Subcutaneous abdominal adipose tissue (tissue), 5 donors: Measurements from ENCODE around the gene MFN2.

ENCODE experiments used
- H3K27ac ChIP-seq: one replicate; pipeline ENCODE4 v1.7.0; 2013; ENCODE audit warnings: low read depth, mild to moderate bottlenecking, inconsistent platforms, low read length, moderate library complexity
- H3K27me3 ChIP-seq, 5 donors: one replicate each; pipeline ENCODE4 v1.7.0; 2013; ENCODE audit warnings: low read length in 5 of 5, inconsistent platforms in 1 of 5; ENCODE audit not compliant: control insufficient read depth in 5 of 5, insufficient read depth in 4 of 5
- H3K36me3 ChIP-seq, 5 donors: one replicate each; pipeline ENCODE4 v1.7.0; 2013; ENCODE audit warnings: low read length in 5 of 5; ENCODE audit not compliant: control insufficient read depth in 5 of 5, insufficient read depth in 5 of 5
- H3K4me1 ChIP-seq, 5 donors: one replicate each; pipeline ENCODE4 v1.7.0; 2013; ENCODE audit warnings: low read length in 5 of 5, mild to moderate bottlenecking in 3 of 5, moderate library complexity in 1 of 5; ENCODE audit not compliant: control insufficient read depth in 5 of 5, insufficient read depth in 5 of 5
- H3K4me3 ChIP-seq, 5 donors: one replicate each; pipeline ENCODE4 v1.7.0; 2013; ENCODE audit warnings: low read length in 5 of 5, low read depth in 1 of 5
- H3K9ac ChIP-seq, 5 donors: one replicate each; pipeline ENCODE4 v1.7.0; 2013; ENCODE audit warnings: low read length in 5 of 5, mild to moderate bottlenecking in 4 of 5, moderate library complexity in 3 of 5
- H3K9me3 ChIP-seq, 5 donors: one replicate each; pipeline ENCODE4 v1.7.0; 2013; ENCODE audit warnings: low read length in 5 of 5; ENCODE audit not compliant: control insufficient read depth in 5 of 5
- donor health status: healthy.
- donor health status: healthy.
- donor health status: healthy.
- donor health status: healthy.
- donor health status: healthy.

The MFN2 gene

DNA sequence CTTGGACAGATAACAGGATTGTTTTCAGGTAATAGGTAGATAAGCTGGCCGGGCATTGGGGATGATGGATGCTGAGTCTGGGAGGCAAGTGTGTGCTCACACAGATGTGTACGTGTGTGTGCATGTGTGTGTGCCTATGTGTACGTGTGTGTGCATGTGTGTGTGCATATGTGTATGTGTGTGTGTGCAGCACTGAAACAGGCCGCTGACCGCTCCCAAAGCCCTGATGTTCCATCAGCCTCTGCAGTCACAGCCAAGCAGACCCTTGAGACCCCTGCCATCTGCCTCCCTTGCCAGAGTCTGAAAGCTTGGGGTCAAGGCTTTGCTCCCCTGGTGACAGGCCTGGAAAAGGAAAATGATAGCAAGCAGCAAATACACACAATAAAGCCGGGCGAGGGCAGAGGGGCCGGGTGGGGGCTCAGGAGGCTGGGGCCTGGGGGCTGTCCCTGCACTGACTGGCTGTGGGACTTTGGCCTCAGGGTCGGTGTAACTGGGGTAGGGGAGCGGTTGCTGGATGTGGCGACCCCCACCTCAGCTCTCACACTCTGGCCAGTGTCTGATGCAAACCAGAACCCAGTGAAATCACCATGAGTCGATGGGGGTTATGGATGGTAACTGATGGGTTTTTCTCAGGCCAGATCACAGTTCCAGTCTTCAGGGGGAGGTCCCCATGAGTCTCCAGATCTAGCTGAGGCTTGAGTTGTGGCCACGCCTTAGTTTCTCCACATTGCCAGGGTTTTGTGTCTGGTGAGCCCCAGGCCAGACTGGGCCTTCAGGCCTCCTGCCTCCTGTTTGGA lies 73.7 kb downstream of the MFN2 start:
- Histone ChIP-seq H3K9me3 (peaks cover 0 to 3% (median 0%) of the 10 kb centered on the region in 5 donors), H3K36me3 (no peaks in the 10 kb centered on the region), H3K27me3 (no peaks in the 10 kb centered on the region), H3K4me3 (no peak overlapping the region), H3K27ac (no peak overlapping the region), H3K9ac (no peak overlapping the region), H3K4me1 (peaks cover 0 to 12% (median 6%) of the 10 kb centered on the region in 5 donors)

DNA sequence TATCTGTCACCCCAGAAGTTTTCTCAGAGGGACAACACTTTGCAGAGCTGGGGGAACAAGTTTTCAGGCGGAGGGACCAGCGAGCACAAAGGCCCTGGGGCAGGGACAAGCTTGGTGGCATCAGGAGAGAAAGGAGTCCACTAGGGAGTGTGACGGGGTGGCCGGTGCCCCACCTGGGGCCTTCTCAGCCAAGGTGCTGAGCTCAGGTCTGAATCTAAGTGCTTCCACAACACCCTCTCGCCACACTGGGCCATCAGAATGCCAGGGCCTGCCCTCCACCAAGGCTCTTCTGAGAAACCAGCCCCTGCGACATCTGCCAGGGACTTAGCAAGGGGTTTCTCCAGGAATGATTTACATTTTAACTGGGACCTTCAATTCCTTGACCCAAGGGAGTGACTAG lies 75.0 kb downstream of the MFN2 start:
- no peak overlapping the region for H3K9ac ChIP-seq
- H3K4me1 ChIP-seq: peaks cover 0 to 12% (median 6%) of the 10 kb centered on the region in 5 donors
- no peaks in the 10 kb centered on the region for H3K36me3 ChIP-seq
- no peak overlapping the region for H3K27ac ChIP-seq
- peaks cover 0 to 4% (median 0%) of the 10 kb centered on the region in 5 donors for H3K27me3 ChIP-seq
- peaks cover 0 to 3% (median 0%) of the 10 kb centered on the region in 5 donors for H3K9me3 ChIP-seq
- H3K4me3 ChIP-seq: no peak overlapping the region

DNA sequence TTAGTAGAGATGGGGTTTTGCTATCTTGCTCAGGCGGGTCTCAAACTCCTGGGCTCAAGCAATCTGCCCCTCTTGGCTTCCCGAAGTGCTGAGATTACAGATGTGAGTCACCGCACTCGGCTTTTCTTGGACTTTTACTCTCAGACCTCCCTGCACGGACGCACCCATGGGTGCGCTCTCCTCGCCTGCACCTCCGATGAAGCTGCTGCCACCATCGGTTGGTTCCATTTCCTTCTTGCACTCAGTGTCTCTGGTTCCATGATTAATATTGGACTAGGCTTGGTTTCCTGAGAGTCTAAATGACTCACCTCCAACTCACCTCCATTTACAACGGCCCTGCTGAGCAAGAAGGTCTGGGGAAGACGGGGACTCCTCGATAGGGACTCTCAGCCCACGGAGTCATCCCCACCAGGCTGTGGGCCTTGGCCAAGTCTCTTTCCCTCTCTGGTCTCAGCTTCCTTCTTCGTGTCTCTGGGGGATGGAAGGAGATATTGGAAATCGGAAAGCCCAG lies 76.1 kb downstream of the MFN2 start:
- peaks cover 0 to 12% (median 6%) of the 10 kb centered on the region in 5 donors for H3K4me1 ChIP-seq
- H3K27ac ChIP-seq: no peak overlapping the region
- no peaks in the 10 kb centered on the region for H3K36me3 ChIP-seq
- peaks cover 0 to 4% (median 0%) of the 10 kb centered on the region in 5 donors for H3K27me3 ChIP-seq
- H3K4me3 ChIP-seq: no peak overlapping the region
- H3K9ac ChIP-seq: no peak overlapping the region
- peaks cover 0 to 3% (median 0%) of the 10 kb centered on the region in 5 donors for H3K9me3 ChIP-seq

DNA sequence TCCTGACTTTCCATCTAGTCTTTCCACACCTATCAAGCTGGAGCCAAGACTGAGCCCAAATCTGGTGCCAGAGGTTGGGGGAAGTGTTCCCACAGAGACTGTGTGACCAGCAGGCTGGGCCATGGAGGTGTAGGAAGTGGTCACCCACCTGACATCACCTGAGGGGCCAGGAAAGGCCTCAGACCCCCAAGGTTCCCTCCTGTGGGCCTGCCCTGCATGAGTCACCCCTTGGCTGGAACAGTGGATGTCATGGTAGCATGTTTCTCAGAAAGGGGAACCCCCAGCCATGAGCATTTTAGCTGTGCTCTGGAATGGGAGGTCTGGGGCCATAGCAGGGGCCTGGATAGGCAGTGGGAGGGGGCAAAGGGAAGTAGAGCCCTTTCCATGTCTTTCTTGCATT lies 77.1 kb downstream of the MFN2 start:
- H3K9me3 ChIP-seq: peaks cover 0 to 3% (median 0%) of the 10 kb centered on the region in 5 donors

DNA sequence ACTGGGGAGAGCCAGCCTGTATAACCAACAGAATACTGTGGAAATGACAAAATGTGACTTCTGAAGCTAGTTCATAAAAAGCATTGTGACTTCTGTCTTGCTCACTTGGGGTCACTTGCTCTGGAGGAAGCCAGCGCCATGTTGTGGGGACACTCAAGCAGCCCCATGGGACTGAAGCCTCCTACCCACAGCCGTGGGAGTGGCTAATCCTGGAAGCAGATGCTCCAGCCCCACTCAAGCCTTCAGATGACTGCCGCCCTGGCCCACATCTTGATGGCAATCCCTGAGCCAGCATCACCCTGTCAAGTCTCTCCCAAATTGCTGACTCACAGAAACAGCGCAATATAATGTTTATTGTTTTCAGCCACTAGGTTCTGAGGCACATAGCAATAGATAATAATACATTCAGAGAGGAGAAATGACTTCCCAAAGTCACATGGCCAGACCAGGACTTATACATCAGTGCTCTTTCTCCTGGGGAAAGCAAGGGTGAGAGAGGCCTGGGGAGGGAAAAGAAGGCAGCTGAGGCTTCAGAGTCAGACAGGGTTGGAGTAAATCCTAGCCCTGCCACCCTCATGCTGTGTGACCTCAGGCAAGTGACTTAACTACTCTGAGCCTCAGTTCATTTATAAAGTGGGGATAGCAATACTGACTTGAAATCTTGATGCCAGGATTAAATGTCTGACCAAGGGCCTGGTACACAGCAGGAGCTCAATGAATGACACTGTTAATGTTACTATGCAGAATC lies 77.9 kb downstream of the MFN2 start:
- no peak overlapping the region for H3K27ac ChIP-seq
- H3K36me3 ChIP-seq: no peaks in the 10 kb centered on the region
- H3K27me3 ChIP-seq: peaks cover 0 to 13% (median 9%) of the 10 kb centered on the region in 5 donors
- H3K4me3 ChIP-seq: no peak overlapping the region
- H3K9me3 ChIP-seq: peaks cover 0 to 3% (median 0%) of the 10 kb centered on the region in 5 donors
- H3K9ac ChIP-seq: no peak overlapping the region
- peaks cover 0 to 7% (median 3%) of the 10 kb centered on the region in 5 donors for H3K4me1 ChIP-seq

More for the DNA sequence above, 77.1 kb downstream of the MFN2 start:
- Histone ChIP-seq H3K27ac (no peak overlapping the region), H3K4me3 (no peak overlapping the region), H3K4me1 (peaks cover 0 to 6% (median under 1%) of the 10 kb centered on the region in 5 donors), H3K27me3 (peaks cover 0 to 10% (median 4%) of the 10 kb centered on the region in 5 donors), H3K36me3 (no peaks in the 10 kb centered on the region), H3K9ac (no peak overlapping the region)

DNA sequence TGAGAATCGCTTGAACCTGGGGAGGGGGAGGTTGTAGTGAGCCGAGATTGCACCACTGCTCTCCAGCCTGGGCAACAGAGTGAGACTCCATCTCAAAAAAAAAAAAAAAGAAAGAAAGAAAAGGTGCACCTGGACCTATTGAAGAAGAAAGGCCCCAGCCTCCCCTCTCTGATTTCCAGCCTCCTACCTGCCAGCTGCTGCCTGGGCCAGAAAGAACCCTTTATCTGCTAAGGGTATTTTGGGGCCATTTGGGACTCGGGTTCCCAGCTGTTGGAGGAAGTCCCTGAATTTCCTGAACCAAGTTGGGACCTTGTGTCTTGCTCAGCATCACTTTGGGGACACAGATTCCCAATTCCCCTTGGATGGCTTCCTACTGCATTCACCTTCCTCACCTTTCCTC lies 79.0 kb downstream of the MFN2 start:
- H3K36me3 ChIP-seq: no peaks in the 10 kb centered on the region
- H3K4me1 ChIP-seq: peaks cover 0 to 10% (median 8%) of the 10 kb centered on the region in 5 donors
- no peak overlapping the region for H3K4me3 ChIP-seq
- no peak overlapping the region for H3K9ac ChIP-seq
- H3K27ac ChIP-seq: no peak overlapping the region
- peaks cover 0 to 3% (median 0%) of the 10 kb centered on the region in 5 donors for H3K9me3 ChIP-seq
- H3K27me3 ChIP-seq: peaks cover 8 to 24% (median 18%) of the 10 kb centered on the region in 5 donors

DNA sequence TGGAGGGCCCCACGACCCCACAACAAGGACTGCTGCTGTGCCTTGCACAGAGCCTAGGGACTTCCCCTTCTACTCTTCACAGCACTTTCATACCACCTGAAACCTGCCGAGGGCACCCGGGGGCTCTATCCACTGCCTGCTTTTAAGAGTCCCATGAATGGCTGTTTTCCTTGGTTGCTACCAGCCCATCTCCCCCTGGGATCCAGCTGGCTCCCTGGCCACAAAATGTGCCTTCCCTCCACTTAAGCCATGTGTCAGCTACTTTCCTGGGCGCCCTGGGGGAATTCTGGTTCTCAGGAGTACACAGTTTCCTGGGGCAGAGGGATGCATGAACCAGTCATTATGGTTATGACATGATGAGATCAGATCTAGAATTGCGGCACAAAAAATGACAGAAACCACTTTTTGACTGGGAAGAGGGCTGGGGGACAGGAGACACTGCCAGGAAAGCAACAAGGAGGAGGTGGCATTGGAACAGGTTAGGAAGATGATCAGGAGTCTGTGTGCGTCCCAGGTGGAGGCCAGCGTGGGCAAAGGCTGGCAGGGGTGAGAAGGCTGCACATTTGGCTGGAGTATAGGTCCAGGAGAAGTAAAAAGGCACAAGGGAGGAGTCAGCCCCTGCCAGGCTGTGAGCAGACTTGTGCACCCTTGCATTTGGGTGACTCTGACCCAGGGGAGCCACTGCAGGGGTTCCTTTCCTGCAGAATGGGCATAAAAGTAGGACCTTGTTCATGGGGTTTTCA lies 79.6 kb downstream of the MFN2 start:
- Histone ChIP-seq H3K36me3 (no peaks in the 10 kb centered on the region), H3K27ac (no peak overlapping the region), H3K4me3 (no peak overlapping the region), H3K27me3 (peaks cover 15 to 31% (median 25%) of the 10 kb centered on the region in 5 donors), H3K9ac (no peak overlapping the region), H3K4me1 (peaks cover 0 to 10% (median 8%) of the 10 kb centered on the region in 5 donors), H3K9me3 (peaks cover 0 to 3% (median 0%) of the 10 kb centered on the region in 5 donors)

DNA sequence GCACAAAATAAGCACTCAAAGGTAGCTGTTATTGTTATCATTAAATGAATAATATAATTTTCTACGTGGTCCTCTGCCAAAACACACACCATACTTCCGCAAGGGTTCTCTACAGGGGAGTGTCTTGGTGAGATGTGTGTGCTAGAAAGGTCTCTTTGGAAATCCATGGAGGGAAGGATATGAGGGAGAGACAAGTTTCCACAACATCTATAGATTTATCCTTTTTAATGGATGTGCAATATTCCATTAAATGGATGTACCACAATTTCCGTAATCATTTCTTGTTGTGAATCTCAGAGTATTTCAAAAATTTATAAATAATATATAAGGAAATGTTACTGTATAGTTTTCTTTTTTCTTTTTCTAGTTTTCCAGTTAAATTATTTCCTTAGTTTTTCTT lies 80.3 kb downstream of the MFN2 start:
- no peaks in the 10 kb centered on the region for H3K36me3 ChIP-seq
- peaks cover 0 to 10% (median 8%) of the 10 kb centered on the region in 5 donors for H3K4me1 ChIP-seq
- no peak overlapping the region for H3K27ac ChIP-seq
- H3K9ac ChIP-seq: no peak overlapping the region
- H3K4me3 ChIP-seq: no peak overlapping the region
- H3K27me3 ChIP-seq: peaks cover 15 to 31% (median 25%) of the 10 kb centered on the region in 5 donors
- peaks cover 0 to 3% (median 0%) of the 10 kb centered on the region in 5 donors for H3K9me3 ChIP-seq
